ENCODE results near the gene EMC8. TPM values are rescaled to one million over a fixed set of nuclear protein-coding genes. Genes with fewer than 3 reads are reported as not detected.

Gene EMC8
- total and polyA plus RNA-seq, 10 of the 15 experiments (the other 5 are each of a cell fraction or from before 2014, with no cell fraction given), result 7.8 to 62.0 (median 33.5) TPM

DNA sequence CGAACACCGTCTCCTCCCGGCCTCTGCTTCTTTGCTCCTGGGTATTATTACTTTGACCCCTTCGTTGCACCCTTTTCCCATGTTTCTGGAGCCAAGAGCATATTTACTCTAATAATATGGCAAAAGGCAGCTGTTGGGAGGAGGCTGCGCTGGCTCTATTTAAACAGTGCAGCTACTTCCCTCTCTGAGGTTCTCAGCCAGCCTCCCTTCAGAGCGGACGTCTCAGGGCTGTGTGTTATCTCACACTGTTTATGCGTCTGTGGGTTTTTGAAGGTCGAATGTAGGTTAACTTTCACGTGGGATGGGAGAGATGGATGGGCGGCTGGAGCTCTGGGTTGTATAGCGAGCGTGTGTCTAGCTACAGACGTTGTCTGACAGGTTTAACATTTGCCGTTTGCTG lies 45.4 kb upstream of the EMC8 start:
- Histone ChIP-seq H3K9ac (ENCODE audit: control insufficient read depth, insufficient read depth, low read length) (no peak overlapping the region), H3K79me2 (ENCODE audit: control insufficient read depth, insufficient read depth, low read length) (no peaks in the 10 kb centered on the region), H3K36me3 (ENCODE audit: control insufficient read depth in 2 of 2, insufficient read depth in 2 of 2, low read length in 1 of 2) (no peaks in the 10 kb centered on the region), H3K4me1 (ENCODE audit: control insufficient read depth, insufficient read depth, low read length) (no peaks in the 10 kb centered on the region; the same call in 1 of the 2 replicates), H4K20me1 (ENCODE audit: control insufficient read depth, insufficient read depth) (no peaks in the 10 kb centered on the region), H3K4me3 (no peak overlapping the region), H3K27ac (ENCODE audit: control insufficient read depth, insufficient read depth) (no peak overlapping the region), H3K9me3 (replicated peaks; ENCODE audit: control insufficient read depth, insufficient read depth, low read length) (no peaks in the 10 kb centered on the region; the same call in 2 of the 3 replicates), H3K27me3 (replicated peaks in 1 of 2; ENCODE audit: control insufficient read depth in 2 of 2, insufficient read depth in 2 of 2, low read length in 1 of 2) (no peaks in the 10 kb centered on the region), H3K4me2 (ENCODE audit: control insufficient read depth, insufficient read depth) (no peak overlapping the region), H2AFZ (ENCODE audit: control insufficient read depth, low read depth, low read length) (no peak overlapping the region)
- ChIA-PET SMC1A (ENCODE audit: uncharacterized antibody, unreplicated experiment) (interaction anchor here (1.1 kb wide), 1 partner anchor 14 kb away, joined by 3 read pairs; no protein-coding TSS in a partner anchor), POLR2A (no interaction called here), RAD21 (ENCODE audit: unreplicated experiment) (interaction anchor here (0.9 kb wide), 1 partner anchor 58 kb away, joined by 4 read pairs; no protein-coding TSS in a partner anchor), CTCF (no interaction called here)
- intact Hi-C loops (cut with micrococcal nuclease; ENCODE audit: unreplicated experiment), result no loop called here
- BruUV-seq (replicated peaks), result no TSS peak
- WGBS (ENCODE audit: insufficient coverage, insufficient replicate concordance, low lambda C conversion rate, missing lambda C conversion rate), result 47% methylated on average over 15 of the region's 15 CpGs
- FAIRE-seq (no peak), ATAC-seq (no peak; the same call in 2 of the 3 replicates), DNase-seq (ENCODE audit: low read depth, low spot score) (no peak)
- TF ChIP-seq CBX5 (IDR thresholded peaks at IDR 0.05; ENCODE audit: low read depth) (no peak), CBX3 (IDR thresholded peaks at IDR 0.05; ENCODE audit: borderline replicate concordance, low read depth) (no peak), NKRF (conservative IDR thresholded peaks at IDR 0.05) (no peak), MTA3 (IDR thresholded peaks at IDR 0.05; ENCODE audit: borderline replicate concordance, low read length) (no peak), ZNF622 (IDR thresholded peaks at IDR 0.05) (no peak), GABPA (IDR thresholded peaks at IDR 0.05; ENCODE audit: low read depth) (no peak), PAX8 (IDR thresholded peaks at IDR 0.05) (no peak), POU2F2 (IDR thresholded peaks at IDR 0.05; ENCODE audit: borderline replicate concordance, low read depth, low read length) (no peak), ZBED1 (IDR thresholded peaks at IDR 0.05; ENCODE audit: borderline replicate concordance) (no peak), NR2C1 (IDR thresholded peaks at IDR 0.05) (no peak), PML (IDR thresholded peaks at IDR 0.05; ENCODE audit: low read length) (no peak), NRF1 (conservative IDR thresholded peaks at IDR 0.05; ENCODE audit: low read depth, low read length) (no peak)
- TF ChIP-seq, protein P1, sequence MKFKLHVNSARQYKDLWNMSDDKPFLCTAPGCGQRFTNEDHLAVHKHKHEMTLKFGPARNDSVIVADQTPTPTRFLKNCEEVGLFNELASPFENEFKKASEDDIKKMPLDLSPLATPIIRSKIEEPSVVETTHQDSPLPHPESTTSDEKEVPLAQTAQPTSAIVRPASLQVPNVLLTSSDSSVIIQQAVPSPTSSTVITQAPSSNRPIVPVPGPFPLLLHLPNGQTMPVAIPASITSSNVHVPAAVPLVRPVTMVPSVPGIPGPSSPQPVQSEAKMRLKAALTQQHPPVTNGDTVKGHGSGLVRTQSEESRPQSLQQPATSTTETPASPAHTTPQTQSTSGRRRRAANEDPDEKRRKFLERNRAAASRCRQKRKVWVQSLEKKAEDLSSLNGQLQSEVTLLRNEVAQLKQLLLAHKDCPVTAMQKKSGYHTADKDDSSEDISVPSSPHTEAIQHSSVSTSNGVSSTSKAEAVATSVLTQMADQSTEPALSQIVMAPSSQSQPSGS (IDR thresholded peaks at IDR 0.05; ENCODE audit: low read length), result no peak
- in situ Hi-C loops (cut with MboI), result no loop called here

Measured in GM12878 (cell line).